Esophagus mucosa (tissue), 1 donor: ENCODE results near the gene MTHFSD. TPM values are rescaled to one million over a fixed set of nuclear protein-coding genes. Genes with fewer than 3 reads are reported as not detected.

Experiments used
- ATAC-seq: fragments of 200-7000 bp; cut with Tn5 transposase; one replicate; pipeline ENCODE4 v1.9.1; 2020
- total RNA-seq: library from RNA; stranded (reverse); gene quantifications from one replicate; pipeline ENCODE4 v1.2.4, GENCODE V29; 2023
- donor health status: DM: yes; HTN: yes; CAD: no.

MTHFSD gene
- total RNA-seq, 1 donor from 2014 or later, result 11.2 TPM

DNA sequence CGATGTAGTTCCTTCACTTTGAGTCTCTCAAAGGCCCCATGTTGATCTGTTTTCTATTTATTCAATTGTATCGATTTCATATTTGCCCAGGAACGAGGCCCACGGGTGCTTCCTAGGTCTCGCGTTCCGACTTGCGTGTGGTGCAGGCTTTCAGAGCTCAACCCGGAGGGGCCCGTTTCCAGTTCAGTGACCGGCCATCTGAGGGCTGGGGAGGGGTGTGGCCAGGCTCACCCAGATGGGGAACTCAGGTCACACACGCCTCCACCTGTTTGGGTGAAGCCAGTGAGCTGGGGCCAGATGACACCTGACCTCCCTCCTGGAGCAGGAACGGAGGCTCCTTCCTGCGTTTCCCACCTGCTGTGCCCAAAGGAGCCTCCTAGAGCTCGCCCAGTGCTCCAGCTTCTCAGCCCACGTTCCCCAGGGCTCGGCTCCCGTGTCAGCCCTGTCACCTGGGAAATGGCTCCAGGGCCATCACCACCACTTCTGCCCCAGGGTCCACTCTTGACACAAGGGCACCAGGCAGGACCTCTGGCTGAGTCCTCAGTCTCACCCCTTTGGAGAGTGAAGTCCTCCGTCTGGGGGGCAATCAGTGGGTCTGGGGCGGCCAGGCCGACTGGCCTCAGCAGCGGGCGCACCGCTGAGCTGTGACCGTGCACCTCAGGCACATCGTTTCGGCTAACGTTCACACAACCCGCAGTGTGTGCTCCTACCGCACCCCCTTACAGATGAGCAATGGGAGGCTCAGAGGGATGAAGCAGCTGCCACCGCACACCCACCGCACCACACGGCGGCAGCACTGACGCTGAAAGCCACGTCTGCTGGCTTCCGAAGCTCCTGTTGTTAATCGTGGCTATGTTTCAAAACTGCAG, 26.7 kb downstream of the MTHFSD start:
- peak; percentile 11 for ATAC-seq

DNA sequence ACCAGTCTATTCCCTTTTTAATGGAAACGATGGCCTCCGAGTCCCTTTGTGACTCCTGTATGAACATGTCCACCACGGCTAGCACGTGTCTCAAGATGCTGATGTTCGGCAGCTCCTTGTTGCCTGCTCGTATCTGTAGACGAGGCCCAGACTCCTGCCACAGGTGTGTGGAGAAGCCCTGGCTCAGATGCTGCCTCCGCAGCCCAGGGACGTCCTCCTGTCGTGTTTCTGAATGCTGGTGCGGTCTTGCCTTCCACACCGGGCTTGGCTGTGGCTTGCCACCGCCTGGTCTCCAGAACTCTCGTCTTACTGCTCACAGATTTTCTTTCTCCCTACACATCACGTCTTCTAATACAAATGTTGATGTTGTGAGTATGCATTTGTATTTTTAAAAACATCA, 27.7 kb downstream of the MTHFSD start:
- no peak for ATAC-seq

GRCh38 chr16:86525696-86526095, 29.3 kb downstream of the MTHFSD start:
- ATAC-seq, result no peak

DNA sequence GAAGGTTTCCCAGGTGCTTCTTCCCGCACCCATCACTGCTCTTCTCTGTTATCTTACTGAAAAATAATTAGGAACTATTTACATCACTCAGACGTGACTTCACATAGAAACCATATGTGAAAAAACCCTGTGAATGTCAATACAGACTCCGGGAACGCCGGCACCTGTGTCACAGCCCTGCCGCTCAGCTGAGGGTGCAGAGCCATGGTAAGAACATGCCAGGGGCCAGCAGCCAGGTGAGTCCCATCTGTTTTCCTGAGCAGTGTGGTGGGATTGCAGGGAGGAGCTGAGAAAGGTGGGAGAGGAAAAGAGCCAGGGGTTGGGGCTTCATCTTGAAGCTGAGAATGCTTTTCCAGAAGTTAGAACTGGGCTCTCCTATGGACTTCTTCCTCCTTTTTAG, 31.0 kb downstream of the MTHFSD start:
- no peak for ATAC-seq

DNA sequence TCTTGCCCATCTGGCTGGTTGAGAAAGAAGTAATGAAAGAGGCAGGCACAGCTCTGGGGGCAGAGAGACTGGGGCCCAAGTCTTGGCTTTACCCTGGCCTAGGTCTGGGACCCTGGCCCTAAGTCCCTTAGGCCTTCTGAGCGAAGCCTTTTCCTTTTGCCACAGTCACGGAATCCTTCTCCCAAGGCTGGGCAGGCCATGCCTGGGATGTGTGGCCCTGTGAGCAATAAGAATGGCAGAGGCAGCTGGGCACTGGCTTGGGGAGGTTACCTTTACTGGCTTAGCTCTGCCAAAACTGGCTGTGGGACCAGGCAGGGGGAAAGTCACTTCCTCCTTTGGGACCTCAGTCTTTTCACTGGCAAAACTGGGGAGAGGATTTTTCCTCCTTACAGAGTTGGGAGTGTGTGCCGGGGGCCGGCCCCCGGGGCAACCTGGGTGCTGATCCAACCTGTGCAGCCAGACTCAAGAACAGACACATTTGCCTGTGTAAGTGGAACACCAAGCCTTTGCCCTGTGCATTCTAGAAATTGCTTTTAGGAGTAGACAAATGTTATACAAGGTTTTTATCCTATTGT, 31.8 kb downstream of the MTHFSD start:
- no peak for ATAC-seq

GRCh38 chr16:86522634-86523033, 32.4 kb downstream of the MTHFSD start:
- no peak for ATAC-seq

- ATAC-seq, result no peak
Observed at GRCh38 chr16:86521236-86522197, 33.5 kb downstream of the MTHFSD start.

- no peak for ATAC-seq
Observed at GRCh38 chr16:86520317-86521210, 34.5 kb downstream of the MTHFSD start.

GRCh38 chr16:86519649-86520316, 35.3 kb downstream of the MTHFSD start:
- peak; percentile 40 for ATAC-seq

DNA sequence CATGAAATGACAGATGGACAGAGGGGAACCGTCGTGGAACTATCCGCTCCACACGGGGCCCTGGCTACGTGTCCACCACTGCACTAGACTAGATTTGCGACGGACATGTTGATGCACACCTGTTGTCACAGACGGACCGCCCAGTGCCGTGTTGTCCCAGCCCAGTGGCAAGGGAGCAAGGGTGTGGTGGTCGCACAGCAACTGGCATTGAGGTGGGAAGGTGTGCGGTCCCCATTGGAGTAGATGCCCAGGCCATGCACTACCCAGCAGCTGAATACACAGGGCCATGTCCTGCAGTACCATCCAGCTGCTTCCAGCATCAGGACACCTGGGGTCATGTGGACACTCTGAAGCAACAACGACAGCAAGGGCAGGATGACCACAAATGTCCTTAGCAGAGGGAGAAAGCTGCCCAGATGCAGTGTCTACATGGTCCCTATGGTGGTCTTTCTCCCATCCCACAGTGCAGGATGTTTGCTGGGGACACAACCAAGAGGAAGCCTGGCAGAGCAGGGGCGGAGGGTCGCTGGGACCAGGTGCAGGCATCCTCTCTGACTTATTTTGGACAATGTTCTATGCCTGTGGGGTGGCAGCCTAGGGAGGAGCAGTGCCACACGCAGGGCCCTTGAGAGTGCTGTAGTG, 35.9 kb downstream of the MTHFSD start:
- no peak for ATAC-seq

- ATAC-seq, result peak; percentile 68
Observed at GRCh38 chr16:86517652-86518258, 37.3 kb downstream of the MTHFSD start.

GRCh38 chr16:86517033-86517432, 38.0 kb downstream of the MTHFSD start:
- ATAC-seq, result no peak

- ATAC-seq, result no peak
Observed at GRCh38 chr16:86516623-86517003, 38.4 kb downstream of the MTHFSD start.

DNA sequence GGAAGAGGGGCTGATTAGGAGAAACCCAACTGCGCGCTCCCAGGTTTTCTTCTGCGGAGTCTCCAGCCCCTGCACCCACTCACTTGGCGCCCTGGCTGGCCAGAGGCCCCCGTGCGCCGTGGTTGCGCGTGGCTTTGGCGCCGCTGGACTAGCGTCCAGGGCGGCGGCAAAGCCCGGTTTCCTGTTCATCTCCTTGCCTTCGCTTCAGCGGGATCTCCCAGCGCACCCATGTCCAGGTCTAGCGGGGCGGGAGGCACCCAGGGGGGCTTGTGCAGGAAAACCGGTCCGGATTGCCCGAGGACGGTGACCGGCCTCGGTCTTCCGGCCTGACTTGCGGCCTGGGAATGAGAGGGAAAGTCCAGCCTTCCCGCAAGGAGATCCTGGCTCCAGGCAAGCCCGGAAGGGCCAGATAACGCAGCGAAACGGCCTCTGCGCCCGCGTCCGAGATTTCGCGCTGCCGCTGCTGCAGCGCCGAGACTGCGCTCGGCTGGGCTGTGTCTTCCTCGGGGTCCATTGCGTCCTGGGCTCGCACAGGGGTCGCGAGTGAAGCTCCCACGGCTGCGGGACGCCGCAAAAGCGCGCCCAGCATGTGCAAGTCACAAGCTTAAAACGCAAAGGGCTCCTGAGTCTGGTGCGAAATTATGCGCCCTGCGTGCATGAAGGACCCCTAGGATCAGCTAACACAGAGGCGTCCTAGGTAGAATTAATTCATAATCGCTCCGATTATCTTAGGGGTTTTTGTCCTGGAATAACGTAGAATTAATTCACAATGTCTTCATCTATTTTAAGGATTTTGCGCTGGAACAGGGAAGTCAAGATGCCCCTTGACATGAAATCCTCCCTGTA, 39.0 kb downstream of the MTHFSD start:
- no peak for ATAC-seq

GRCh38 chr16:86515413-86515776, 39.6 kb downstream of the MTHFSD start:
- no peak for ATAC-seq

DNA sequence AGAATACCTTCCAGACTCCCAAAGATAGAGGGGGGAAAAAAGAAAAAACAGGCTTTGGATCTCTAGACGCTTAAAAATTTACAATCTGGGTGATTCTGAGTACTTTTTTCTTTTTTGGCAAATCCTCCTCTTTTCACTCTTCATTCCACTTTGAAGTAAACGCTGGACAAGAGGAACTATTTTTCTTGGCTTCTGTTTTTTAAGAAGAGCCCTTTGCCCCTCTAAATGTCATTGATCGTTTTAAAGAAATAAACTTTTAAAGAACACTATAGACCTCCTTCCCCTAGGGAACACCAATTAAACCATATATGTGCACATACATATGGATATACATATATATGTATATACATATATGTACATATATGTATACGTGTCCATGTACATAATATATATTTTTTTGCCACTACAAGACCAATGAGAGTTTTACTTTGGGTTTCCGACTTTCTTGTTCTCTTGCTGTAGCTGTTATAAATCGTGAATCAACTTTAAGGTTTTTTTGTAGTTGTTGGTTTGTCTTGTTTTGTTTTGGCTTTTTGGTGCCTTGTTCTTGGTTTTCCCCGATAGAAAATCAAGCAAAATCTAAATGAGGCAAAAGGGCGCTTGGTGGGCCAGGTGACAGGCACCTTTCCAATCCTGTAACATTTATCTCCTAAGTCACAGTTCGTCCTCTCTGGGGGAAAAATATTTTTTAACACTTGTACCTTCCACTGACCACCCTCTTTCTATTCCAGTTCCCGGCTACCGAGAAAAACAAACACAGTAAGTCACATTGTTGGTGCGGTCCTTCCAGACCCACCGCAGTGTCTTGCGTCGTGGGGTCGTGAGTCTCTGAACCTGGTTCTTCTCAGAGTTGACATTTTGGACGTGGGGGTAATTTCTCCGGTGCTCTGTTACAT, 40.3 kb downstream of the MTHFSD start:
- ATAC-seq, result no peak

DNA sequence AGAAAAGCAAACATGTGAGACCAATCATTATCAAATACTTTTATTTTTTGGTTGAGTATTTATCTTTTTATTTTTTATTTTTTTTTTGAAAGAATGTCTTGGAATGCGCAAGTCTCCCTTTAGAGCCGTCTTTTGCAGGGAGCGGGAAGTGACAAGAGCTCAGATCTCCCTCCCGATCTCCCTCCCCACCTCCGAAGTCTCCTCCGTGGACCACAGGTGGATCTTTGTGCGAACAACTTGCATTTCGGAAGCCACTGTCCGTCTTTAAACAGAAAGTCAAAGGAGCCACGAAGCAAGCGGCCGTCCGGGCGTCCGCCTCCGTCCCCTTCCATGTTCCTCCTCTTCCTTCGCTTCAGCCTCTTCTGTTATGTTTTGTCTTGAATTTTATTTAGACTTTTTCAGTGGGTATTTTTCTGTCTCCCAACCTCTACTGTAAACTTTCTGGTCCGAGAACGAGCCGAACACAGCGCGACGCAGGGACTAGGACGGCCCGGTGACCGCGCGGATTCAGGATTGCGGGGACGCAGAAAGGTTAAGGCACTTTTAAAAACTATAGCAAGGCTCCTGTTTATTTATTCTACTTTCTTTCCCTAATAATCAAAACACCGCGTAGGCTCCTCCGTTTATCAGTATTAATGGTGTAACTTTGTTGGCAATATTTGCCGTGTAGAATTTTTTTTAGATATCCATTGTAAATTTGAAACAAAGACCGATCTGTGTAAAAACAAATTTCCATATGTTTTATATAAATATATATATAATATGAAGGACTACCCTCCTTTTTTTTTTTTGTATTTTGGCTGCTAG, 41.4 kb downstream of the MTHFSD start:
- no peak for ATAC-seq
